Skin epidermis (tissue), 12 donors: Measurements from ENCODE around the gene FCHO2.

ENCODE experiments used
- H3K27ac ChIP-seq, 21 experiments: fragments of 200-600 bp; sonication (generic) in 11 of 21; one replicate each; pipeline ENCODE4 v1.5.0; 2020; ENCODE audit warnings: mild to moderate bottlenecking in 3 of 21, inconsistent platforms in 2 of 21, moderate library complexity in 2 of 21
- H3K4me3 ChIP-seq, 7 experiments: fragments of 200-600 bp; sonication (generic) in 2 of 7; one replicate each; pipeline ENCODE4 v1.5.0; 2020; ENCODE audit warnings: inconsistent platforms in 2 of 7, mild to moderate bottlenecking in 2 of 7, moderate library complexity in 1 of 7

FCHO2 gene

DNA sequence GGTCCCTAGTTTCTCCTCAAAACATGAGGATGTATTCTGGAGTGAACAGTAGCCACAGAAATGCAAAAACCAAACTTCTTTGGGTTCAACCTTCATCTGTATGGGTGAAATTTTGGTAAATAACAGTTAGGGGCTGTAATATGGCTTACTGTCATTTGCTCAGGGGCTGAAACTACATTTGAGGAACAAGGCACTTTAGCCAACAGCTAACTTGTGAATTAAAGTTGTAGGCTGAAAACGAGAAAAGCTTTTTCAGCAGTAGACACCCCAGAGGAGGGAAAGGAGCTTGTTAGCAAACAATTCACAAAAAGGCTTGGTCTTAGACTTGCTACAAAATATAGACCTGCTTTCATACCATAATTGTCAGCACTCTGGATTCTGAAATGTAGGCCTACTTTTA lies 171.1 kb downstream of the FCHO2 start:
- no peak overlapping the region for H3K27ac ChIP-seq
- no peak overlapping the region for H3K4me3 ChIP-seq

- no peak overlapping the region for H3K4me3 ChIP-seq
- H3K27ac ChIP-seq: no peak overlapping the region
These were observed 173.3 kb downstream of the FCHO2 start for GRCh38 chr5:73129143-73129542.

GRCh38 chr5:73130811-73131210 lies 175.0 kb downstream of the FCHO2 start:
- H3K27ac ChIP-seq: no peak overlapping the region
- no peak overlapping the region for H3K4me3 ChIP-seq

GRCh38 chr5:73131711-73132425 lies 176.0 kb downstream of the FCHO2 start:
- Histone ChIP-seq H3K4me3 (no peak overlapping the region), H3K27ac (no peak overlapping the region)

GRCh38 chr5:73132759-73133158 lies 176.9 kb downstream of the FCHO2 start:
- no peak overlapping the region for H3K27ac ChIP-seq
- H3K4me3 ChIP-seq: no peak overlapping the region

DNA sequence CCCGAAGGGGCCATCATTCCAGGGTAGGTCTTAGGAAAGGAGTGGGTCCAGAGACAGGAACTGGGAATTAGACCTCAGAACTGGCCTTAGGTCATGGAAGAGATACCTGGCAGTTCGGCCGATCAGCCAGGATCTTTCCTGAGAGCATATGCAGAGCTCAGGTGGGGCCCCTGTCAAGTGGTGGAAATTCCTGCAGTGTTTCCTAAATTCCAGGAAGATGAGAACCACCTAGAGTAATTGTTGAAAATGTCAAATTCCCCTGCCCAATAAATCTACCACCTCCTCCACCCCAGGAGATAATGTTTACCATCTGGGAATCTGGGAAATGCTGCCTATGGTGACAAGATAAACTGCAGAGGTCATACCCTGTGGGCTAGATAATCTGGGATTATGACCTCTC lies 179.2 kb downstream of the FCHO2 start:
- H3K27ac ChIP-seq: no peak overlapping the region
- no peak overlapping the region for H3K4me3 ChIP-seq

DNA sequence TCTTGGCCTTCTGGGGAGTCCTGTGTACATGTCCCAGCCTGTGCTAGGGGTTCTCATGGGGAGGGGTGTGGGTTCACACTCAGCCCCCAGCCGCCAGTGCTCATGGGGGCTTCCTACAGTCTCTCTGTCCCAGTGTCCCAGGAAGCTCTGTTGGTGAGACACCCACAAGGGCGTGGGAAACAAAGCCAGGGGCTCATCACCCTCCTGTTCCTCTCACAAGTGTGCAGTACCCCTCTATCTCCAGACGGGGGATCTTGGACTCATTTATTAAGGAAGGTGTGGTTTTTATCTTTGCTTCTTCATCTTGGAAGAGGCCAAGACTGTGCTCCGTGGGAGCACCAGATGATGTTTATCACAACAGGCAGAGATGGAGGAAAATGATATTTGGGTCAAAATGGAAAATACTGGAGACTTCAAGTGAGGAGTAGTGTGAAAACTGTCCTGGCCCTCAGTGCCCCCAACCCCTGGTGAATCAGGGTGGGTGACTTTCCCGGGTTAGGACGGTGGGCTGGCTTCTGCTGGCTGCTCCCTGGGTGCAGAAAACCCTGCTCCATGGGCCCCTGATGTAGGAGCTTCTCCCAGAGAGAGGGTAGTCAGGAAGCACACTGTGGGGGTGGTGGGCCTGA lies 179.7 kb downstream of the FCHO2 start:
- no peak overlapping the region for H3K27ac ChIP-seq
- no peak overlapping the region for H3K4me3 ChIP-seq

DNA sequence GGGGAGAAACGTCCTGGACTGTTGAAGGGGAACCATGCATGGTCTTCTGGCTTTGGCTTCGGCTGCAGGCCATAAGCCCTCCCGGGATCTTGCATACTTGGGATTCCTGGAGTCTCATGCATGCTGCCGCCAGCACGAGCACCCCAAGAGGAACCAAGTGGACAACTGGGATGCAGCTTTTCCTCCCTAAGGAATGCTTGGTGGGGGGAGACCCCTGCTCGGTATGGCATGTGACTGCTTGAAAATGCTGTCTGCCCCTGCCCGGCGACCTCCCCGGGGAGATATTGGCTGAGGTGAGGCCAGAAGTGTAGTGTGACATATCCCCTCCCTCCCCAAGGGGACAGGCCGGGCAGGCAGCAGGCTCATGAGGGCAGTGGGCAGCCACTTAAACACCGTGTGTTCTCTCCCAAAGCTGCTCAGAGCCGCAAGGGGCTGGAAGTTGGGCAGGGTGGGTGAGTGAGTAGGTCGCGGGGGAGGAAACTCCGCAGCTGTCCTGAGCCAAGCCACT lies 180.3 kb downstream of the FCHO2 start:
- H3K4me3 ChIP-seq: no peak overlapping the region
- H3K27ac ChIP-seq: no peak overlapping the region

- H3K4me3 ChIP-seq: no peak overlapping the region
- H3K27ac ChIP-seq: no peak overlapping the region
These were observed 182.0 kb downstream of the FCHO2 start for GRCh38 chr5:73137563-73138530.

DNA sequence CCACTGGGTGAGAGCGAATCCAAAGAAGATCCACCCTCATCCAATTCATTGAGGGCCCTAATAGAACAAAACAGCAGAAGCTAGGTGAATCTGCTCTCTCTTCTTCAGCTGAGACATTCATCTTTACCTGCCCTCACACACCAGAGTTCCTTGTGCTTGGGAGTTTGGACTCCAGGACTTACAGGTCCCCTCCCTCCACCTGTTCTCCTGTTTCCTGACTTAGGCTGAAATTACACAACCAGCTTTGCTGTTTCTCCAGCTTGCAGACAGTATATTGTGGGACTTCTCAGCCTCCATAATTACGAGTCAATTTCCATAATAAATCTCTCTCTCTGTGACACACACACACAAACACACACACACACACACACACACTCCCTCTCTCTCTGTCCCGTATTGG lies 183.6 kb downstream of the FCHO2 start:
- no peak overlapping the region for H3K27ac ChIP-seq
- H3K4me3 ChIP-seq: no peak overlapping the region
